NCI-H1436 (cell line): Measurements from ENCODE around the gene RNU6-9.
"Not testable (repeated sequence)": the region's sequence is repeated elsewhere in the genome, so short reads cannot be mapped to it uniquely, and the experiment has no call there.

ENCODE experiments used
- DNase-seq: peaks from one replicate; lab custom pipeline; 2025; lab: John Stamatoyannopoulos, UW

RNU6-9 gene

GRCh38 chr19:878751-879561 is 14.3 kb upstream of the RNU6-9 start:
- not testable (repeated sequence) for DNase-seq

- DNase-seq: no peak
These were observed 13.4 kb upstream of the RNU6-9 start for GRCh38 chr19:879711-880438.

- DNase-seq: no peak
These were observed 11.8 kb upstream of the RNU6-9 start for GRCh38 chr19:881385-882071.

- no peak for DNase-seq
These were observed 10.3 kb upstream of the RNU6-9 start for GRCh38 chr19:882871-883497.

GRCh38 chr19:883661-884211 is 9.5 kb upstream of the RNU6-9 start:
- peak; percentile 54 for DNase-seq

- DNase-seq: no peak
These were observed 8.7 kb upstream of the RNU6-9 start for GRCh38 chr19:884420-885211.

- no peak for DNase-seq
These were observed 7.6 kb upstream of the RNU6-9 start for GRCh38 chr19:885536-886224.

GRCh38 chr19:887072-887471 is 6.2 kb upstream of the RNU6-9 start:
- DNase-seq: no peak

GRCh38 chr19:887599-887998 is 5.7 kb upstream of the RNU6-9 start:
- DNase-seq: no peak

GRCh38 chr19:888581-889385 is 4.5 kb upstream of the RNU6-9 start:
- DNase-seq: no peak

GRCh38 chr19:889662-890295 is 3.5 kb upstream of the RNU6-9 start:
- DNase-seq: no peak

GRCh38 chr19:890831-891230 is 2.5 kb upstream of the RNU6-9 start:
- DNase-seq: no peak

GRCh38 chr19:891421-892200 is 1.7 kb upstream of the RNU6-9 start:
- not testable (repeated sequence) for DNase-seq

- DNase-seq: no peak
These were observed 916 bp upstream of the RNU6-9 start for GRCh38 chr19:892243-892893.

- no peak for DNase-seq
These were observed 3.1 kb downstream of the RNU6-9 start for GRCh38 chr19:896434-896833.

- DNase-seq: no peak
These were observed 3.7 kb downstream of the RNU6-9 start for GRCh38 chr19:896999-897398.

GRCh38 chr19:897442-898039 is 4.3 kb downstream of the RNU6-9 start:
- DNase-seq: no peak

GRCh38 chr19:898663-899062 is 5.4 kb downstream of the RNU6-9 start:
- DNase-seq: peak; percentile 10
